MV-4-11 (cell line): ENCODE data around the gene SLC36A4.
"Not testable (repeated sequence)": the region's sequence is repeated elsewhere in the genome, so short reads cannot be mapped to it uniquely, and the experiment has no call there.

ENCODE experiments used
- DNase-seq: peaks from one replicate; lab custom pipeline; 2025; lab: John Stamatoyannopoulos, UW

SLC36A4 gene

GRCh38 chr11:93194673-93195291 is 3.0 kb downstream of the SLC36A4 start:
- no peak for DNase-seq

DNA sequence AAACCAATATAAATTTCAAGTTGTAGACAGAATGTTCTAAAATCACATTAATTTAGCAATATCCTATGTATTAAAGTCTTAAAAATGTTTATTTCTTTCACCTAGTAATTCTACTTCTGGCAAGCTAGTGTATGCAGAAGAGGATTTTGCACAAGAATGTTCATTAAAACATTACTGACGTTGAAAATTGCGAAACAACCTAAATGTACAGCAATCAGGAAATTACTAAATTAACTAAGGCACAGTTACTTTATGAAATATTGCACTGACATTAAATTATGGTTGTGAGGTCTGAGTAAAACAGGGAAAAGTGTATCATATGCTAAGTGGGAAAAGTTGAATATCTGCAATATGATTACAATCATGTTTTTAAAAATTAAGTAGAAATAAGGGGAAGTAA is 4.1 kb downstream of the SLC36A4 start:
- peak; percentile 64 for DNase-seq

DNA sequence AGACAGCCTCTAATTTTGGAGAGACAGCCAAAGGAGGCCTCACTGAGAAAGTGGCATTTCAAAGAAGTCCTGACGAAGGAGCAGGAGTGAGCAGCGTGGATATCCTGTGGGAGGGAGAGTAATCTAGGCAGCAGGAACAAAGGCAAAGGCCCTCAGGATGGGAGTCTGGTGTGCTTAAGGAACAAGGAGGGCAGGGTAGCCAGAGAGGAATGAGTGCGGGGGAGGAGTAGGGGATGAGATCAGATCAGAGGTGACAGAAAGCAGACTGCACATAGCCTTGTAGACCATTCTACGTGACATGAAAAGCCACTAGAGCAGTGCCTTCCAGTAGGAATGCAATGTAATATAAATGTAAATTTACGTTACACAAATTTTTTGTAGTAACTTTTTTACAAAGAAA is 5.6 kb downstream of the SLC36A4 start:
- DNase-seq = no peak

DNA sequence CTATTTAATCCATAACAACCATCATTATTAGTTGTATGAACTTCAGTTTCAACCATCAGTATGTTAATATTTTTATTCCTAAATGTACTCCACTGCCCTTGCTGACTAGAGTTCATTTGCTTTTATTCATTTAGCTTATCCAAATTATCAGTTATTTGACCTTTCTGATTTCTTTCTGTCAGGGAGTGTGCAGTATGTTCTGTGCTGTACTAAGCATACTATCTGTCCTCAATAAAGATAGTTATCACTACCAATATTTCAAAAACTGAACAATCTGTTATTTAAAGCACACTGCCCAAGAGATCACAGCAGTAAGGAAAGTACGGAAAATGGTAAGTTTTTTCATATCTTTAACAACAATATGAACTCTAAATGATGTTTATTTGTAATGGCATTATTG is 8.3 kb downstream of the SLC36A4 start:
- DNase-seq = no peak

GRCh38 chr11:93188726-93189125 is 9.1 kb downstream of the SLC36A4 start:
- DNase-seq = no peak

GRCh38 chr11:93187290-93187689 is 10.5 kb downstream of the SLC36A4 start:
- no peak for DNase-seq

DNA sequence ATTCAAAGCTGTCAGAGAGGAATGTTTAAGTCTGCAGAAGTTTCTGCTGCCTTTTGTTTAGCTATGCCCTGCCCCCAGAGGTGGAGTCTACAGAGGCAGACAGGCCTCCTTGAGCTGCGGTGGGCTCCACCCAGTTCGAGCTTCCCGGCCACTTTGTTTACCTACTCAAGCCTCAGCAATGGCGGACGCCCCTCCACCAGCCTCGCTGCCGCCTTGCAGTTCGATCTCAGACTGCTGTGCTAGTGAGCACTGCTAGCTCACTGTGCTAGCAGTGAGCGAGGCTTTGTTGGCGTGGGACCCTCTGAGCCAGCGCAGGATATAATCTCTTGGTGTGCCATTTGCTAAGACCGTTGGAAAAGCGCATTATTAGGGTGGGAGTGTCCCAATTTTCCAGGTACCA is 19.9 kb downstream of the SLC36A4 start:
- not testable (repeated sequence) for DNase-seq

DNA sequence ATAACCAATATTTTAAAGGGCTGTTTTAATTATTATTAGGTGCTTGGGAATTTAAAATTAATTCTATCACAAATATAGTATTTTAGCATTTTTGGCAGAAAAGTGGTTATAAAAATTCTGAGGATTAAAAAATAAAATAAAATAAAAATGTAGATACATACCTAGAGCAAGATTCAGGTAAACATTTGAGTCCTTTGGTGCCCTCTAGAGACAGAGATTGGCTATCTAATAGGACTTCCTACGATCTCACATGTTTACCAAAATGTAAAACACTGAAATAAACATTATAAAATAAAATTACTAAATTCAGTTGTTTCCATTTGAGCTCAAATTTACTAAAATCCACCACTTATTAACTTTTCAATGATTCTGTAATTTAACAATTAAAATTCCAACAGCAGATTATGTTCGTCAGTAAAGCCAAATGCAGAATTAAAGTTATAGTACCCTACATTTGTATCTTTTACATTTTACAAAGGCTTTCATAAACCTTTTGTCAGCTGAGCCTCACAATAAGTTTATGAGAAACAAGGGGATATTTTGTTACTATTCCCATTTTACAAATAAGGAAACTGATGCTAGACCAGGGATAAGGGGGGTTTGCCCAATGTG is 27.7 kb downstream of the SLC36A4 start:
- no peak for DNase-seq

DNA sequence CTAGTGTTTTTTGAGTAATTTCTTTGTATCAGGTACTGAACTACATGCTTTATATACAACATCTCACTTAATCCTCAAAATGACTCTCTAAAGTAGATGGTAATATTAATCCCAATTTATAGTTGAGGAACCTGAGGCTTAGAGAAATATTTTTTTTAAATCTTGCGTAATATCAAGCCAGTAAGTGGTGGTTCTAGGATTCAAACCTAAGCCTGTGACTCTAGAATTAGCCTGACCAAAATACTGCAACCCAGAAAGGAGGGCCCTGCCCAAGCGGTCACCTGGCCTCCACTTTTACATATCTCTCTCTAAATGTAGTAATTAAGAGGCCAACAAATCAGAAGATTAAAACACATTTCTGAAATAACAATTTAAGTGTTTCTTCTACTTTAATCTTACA is 28.6 kb downstream of the SLC36A4 start:
- no peak for DNase-seq

DNA sequence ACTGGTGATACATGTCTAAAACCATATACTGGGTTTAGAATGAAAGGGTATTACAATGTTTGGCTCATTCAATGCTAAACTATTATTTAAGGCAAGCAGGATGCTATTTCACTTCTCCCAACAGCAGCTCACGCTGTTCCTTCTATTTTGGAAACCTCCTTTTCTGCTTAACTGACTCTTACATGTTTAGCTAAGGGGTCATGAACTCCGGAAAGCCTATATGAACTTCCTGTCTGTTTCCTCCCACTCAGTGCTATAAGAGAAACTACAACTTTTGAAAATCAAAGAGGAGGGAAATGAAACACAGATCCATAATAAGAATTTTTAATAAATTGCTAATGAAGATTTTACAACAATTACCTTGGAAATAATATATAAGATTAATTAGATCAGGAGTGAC is 30.9 kb downstream of the SLC36A4 start:
- peak; percentile 80 for DNase-seq

- no peak for DNase-seq
Observed at GRCh38 chr11:93166194-93166593, 31.6 kb downstream of the SLC36A4 start.

GRCh38 chr11:93160808-93161207 is 37.0 kb downstream of the SLC36A4 start:
- DNase-seq = no peak

DNA sequence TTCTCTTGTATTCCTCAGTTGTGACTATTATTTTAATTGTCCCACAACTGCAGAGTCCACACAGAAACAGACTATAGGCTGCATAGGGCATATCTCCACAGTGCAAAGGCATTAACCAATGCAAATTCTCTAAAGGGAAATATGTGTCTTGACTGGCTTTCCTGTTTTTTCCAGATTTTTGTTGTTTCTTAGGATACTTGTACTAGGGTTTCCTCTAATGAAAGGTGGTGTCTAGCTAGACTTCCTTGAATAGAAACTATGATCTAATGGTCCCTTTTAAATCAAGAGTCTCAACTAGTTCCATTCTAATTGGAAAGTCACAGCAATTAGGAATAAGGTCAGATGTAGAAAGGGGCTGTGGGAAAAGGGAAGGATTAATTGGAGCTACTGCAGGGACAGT is 37.6 kb downstream of the SLC36A4 start:
- DNase-seq = no peak

GRCh38 chr11:93159721-93160120 is 38.1 kb downstream of the SLC36A4 start:
- DNase-seq = no peak

DNA sequence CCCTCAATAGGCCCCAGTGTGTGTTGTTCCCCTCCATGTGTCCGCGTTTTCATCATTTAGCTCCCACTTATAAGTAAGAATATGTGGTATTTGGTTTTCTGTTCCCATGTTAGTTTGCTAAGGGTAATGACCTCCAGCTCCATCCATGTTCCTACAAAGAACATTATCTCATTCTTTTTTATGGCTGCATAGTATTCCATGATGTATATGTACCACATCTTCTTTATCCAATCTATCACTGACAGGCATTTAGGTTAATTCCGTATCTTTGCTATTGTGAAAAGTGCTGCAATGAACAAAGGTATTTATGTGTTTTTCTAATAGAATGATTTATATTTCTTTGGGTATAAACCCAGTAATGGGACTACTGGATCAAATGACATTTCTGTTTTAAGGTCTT is 42.1 kb downstream of the SLC36A4 start:
- no peak for DNase-seq

- no peak for DNase-seq
Observed at GRCh38 chr11:93145390-93145915, 52.3 kb downstream of the SLC36A4 start.

- peak; percentile 13 for DNase-seq
Observed at GRCh38 chr11:93143800-93144199, 54.0 kb downstream of the SLC36A4 start.

GRCh38 chr11:93143186-93143585 is 54.6 kb downstream of the SLC36A4 start:
- DNase-seq = no peak

DNA sequence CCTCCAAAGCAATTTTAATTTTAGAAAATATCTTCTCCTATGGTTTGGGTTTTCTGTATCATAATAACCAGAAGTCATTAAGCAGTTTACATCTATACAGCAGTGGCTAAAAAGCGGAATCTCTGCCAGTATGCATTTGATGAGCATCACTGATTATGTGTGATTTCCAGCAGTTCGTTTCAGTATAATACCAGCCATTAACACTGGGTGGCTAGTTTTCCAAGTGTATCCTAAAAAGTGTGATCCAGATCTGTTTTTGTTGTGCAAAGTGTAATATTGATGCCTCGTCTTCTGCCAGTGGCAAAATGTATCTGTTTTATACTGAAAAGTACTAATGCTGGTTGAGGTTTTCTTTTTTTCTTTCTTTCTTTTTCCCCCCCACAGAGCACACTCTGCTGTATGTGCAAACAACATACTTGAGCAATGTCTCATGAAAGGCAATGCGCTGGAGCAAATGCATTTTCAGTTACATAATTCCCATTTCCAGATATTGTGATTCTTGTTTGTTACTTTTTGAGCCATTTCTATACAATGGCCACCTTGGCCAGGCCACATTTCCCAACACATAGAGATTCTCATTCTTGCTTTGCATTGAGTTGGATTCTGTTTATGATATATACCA is 64.2 kb downstream of the SLC36A4 start:
- no peak for DNase-seq

- no peak for DNase-seq
Observed at GRCh38 chr11:93132836-93133235, 65.0 kb downstream of the SLC36A4 start.

DNA sequence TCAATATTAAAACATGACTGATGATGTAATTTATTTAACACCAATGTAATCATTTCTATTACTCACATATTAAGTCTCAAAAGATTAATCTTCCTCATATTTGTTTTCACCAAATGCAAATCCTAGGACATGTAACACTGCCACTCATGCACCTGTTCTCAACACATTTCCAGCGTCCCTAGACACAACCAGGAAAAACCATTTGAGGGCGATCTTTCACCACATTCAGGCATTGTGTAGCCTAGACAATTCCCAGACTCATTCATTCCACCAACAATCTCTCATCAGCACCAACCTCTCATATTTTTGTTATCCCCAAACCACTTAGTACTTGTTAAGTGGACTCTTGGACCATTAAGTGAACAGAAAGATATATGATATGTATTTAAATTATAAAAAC is 66.1 kb downstream of the SLC36A4 start:
- DNase-seq = no peak

DNA sequence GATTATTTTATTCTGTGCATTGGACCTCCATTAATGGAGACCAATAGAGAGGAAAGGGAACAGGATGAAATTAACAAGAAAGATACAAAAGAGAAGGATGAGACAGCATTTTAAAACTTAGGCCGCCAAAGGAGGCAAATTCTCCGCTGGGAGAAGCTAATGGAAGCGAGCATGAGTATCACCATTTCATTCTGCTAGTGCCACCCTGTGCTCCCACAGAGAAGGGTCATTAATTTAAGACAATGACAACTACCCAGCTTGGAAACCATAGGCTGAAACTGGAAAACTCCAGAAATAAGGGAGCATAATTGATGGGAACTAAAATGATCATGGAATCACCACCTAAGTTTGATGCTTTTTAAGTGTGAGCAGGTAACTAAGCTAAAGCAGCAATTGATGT is 69.2 kb downstream of the SLC36A4 start:
- DNase-seq = no peak

DNA sequence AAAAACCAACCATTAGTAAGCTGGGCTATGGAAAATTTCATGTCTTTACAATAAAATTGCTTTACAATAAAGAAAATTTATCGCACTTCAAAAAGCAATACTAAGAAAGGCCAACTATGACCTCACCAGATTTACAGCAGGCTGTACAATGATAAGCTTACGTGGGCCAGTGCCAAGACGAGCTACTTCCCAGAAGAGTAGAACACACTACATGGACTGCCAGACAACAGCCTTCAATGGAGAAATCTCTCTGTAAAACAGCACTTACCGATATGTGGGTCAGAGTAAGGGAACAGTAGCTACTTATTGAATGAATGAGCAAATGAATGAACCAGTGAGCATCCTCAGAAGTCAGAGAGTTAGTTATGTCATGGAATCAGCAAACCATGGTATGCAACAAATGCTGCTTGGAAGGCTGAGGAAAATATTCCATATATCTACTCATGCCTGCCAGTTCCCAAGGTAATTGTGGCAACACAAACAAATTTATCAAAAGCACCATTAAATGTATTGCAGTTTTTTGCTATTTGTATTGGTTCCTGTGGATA is 74.4 kb downstream of the SLC36A4 start:
- no peak for DNase-seq
